PC-9 (cell line): ENCODE measurements around the gene SLC5A1. TPM values are rescaled to one million over a fixed set of nuclear protein-coding genes. Genes with fewer than 3 reads are reported as not detected.

ENCODE experiments used
- BruUV-seq: library from RNA; stranded (reverse); fragments of 400-500 nt; replicated peaks from 2 replicates; lab custom pipeline; 2021; lab: Mats Ljungman, UMichigan
- CTCF ChIA-PET: fragments of 300-600 bp; sonication (Branson Sonifier 250); formaldehyde crosslinking; loops from one replicate; lab custom pipeline; 2022; ENCODE audit warnings: antibody characterized with exemption; lab: Charles Lee
- POLR2A ChIA-PET: fragments of 300-600 bp; sonication (Branson Sonifier 250); formaldehyde crosslinking; loops from one replicate; lab custom pipeline; 2022; ENCODE audit warnings: antibody characterized with exemption; ENCODE audit not compliant: unreplicated experiment; lab: Charles Lee
- DNase-seq, 2 experiments: peaks; one replicate each; pipeline versions ENCODE4 v3.0.0 to v3.0.0-alpha.2; 2015 to 2022; ENCODE audit warnings: mixed read lengths in 1 of 2
- H2AFZ ChIP-seq: fragments of 200-600 bp; sonication (generic); 2 replicates; pipeline ENCODE4 v1.8.1; 2017; ENCODE audit warnings: antibody characterized with exemption
- H3F3A ChIP-seq: fragments of 200-600 bp; sonication (generic); 2 replicates; pipeline ENCODE4 v1.8.1; 2017; ENCODE audit warnings: antibody characterized with exemption, mild to moderate bottlenecking, low read depth; ENCODE audit not compliant: insufficient read depth
- H3K27ac ChIP-seq: fragments of 200-600 bp; sonication (generic); 2 replicates; pipeline ENCODE4 v1.6.1; 2016; ENCODE audit warnings: mixed run types
- H3K27me3 ChIP-seq: fragments of 200-600 bp; sonication (generic); 2 replicates; pipeline ENCODE4 v1.6.1; 2016; ENCODE audit warnings: low read depth, mixed run types; ENCODE audit not compliant: insufficient read depth
- H3K36me3 ChIP-seq: fragments of 200-600 bp; sonication (generic); 2 replicates; pipeline ENCODE4 v1.6.1; 2016; ENCODE audit warnings: low read depth, mixed run types
- H3K4me1 ChIP-seq: fragments of 200-600 bp; sonication (generic); replicated peaks from 2 replicates; pipeline ENCODE4 v1.6.1; 2016; ENCODE audit warnings: mixed run types; ENCODE audit not compliant: insufficient read depth
- H3K4me2 ChIP-seq: fragments of 200-600 bp; sonication (generic); 2 replicates; pipeline ENCODE4 v1.6.1; 2017; ENCODE audit warnings: mixed run types
- H3K4me3 ChIP-seq: fragments of 200-600 bp; sonication (generic); 2 replicates; pipeline ENCODE4 v1.6.1; 2016; ENCODE audit warnings: mixed run types
- H3K79me2 ChIP-seq: fragments of 200-600 bp; sonication (generic); 2 replicates; pipeline ENCODE4 v1.6.1; 2017; ENCODE audit warnings: low read depth, mixed run types
- H3K9me2 ChIP-seq: fragments of 200-600 bp; sonication (generic); 2 replicates; pipeline ENCODE4 v1.8.1; 2017; ENCODE audit warnings: mild to moderate bottlenecking; ENCODE audit not compliant: insufficient read depth
- H3K9me3 ChIP-seq: fragments of 200-600 bp; sonication (generic); 2 replicates; pipeline ENCODE4 v1.8.1; 2016; ENCODE audit warnings: low read depth; ENCODE audit not compliant: insufficient read depth
- H4K20me1 ChIP-seq: fragments of 200-600 bp; sonication (generic); 2 replicates; pipeline ENCODE4 v1.8.1; 2017; ENCODE audit not compliant: insufficient read depth
- EZH2 ChIP-seq: fragments of 200-600 bp; sonication (generic); IDR thresholded peaks from 2 replicates; pipeline ENCODE4 v1.8.0; 2017; ENCODE audit warnings: antibody characterized with exemption, low read depth
- intact Hi-C: fragments of 100-400 bp; cut with micrococcal nuclease; formaldehyde crosslinking; loops from one replicate; pipeline ENCODE4 v1.10.0; 2022; ENCODE audit not compliant: unreplicated experiment
- total RNA-seq: library from RNA; stranded (reverse); gene quantifications from 2 replicates; pipeline ENCODE4 v1.2.3, GENCODE V29; 2021
- TF ChIP-seq, protein P1 (sequence below): fragments of 200-600 bp; sonication (generic); conservative IDR thresholded peaks from 2 replicates; pipeline ENCODE4 v1.6.1; 2017; ENCODE audit warnings: mixed run types, antibody characterized with exemption, mild to moderate bottlenecking, moderate library complexity

Gene SLC5A1
- total RNA-seq, 1 experiment from 2014 or later = not detected

GRCh38 chr22:32024796-32025195 is 18.3 kb upstream of the SLC5A1 start:
- peak in 1 of 2 experiments; percentile 63 for DNase-seq
- no peaks in the 10 kb centered on the region for H3K9me2 ChIP-seq

DNA sequence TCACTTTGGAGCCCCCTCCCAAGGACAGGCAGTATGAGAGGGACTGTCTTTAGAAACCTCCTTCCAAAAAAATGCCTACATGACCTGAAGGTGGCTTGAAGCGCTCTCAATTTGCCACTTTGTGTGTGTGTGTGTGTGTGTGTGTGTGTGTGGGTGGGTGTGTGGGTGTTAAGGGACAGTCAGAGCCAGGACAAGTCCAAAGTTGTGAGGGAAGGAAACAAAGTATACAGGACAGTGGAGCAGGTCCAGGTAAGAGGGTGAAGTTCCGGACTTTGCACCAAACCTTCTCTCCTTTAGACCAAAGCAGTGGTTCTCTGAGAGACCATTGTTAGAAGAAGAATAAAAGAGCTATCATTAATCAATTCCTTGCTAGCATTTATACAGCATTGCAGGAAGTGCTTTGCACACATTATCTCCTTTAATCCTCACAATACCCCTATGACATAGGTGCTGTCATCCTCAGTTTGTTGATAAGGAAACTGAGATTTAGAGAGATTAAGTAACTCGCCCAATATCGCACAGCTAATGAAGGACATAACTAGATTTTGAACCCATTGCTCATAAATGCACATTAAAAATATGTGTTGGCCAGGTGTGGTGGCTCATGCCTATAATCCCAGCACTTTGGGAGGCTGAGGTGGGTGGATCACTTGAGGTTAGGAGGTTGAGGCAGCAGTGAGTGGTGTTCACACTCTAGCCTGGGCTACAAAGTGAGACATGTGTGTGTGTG is 12.4 kb upstream of the SLC5A1 start:
- Histone ChIP-seq H3K4me3 (no peak overlapping the region), H3K36me3 (no peaks in the 10 kb centered on the region), H3F3A (no peaks in the 10 kb centered on the region), H3K9me3 (no peaks in the 10 kb centered on the region), H3K4me2 (no peak overlapping the region), H3K27ac (no peak overlapping the region), H3K79me2 (no peaks in the 10 kb centered on the region), H4K20me1 (no peaks in the 10 kb centered on the region), H3K4me1 (no peaks in the 10 kb centered on the region), H2AFZ (no peak overlapping the region), H3K27me3 (no peaks in the 10 kb centered on the region), H3K9me2 (no peaks in the 10 kb centered on the region)
- POLR2A ChIA-PET = no interaction called here
- CTCF ChIA-PET = no interaction called here
- no peak for DNase-seq
- TF ChIP-seq EZH2 = no peak
- TF ChIP-seq, protein P1, sequence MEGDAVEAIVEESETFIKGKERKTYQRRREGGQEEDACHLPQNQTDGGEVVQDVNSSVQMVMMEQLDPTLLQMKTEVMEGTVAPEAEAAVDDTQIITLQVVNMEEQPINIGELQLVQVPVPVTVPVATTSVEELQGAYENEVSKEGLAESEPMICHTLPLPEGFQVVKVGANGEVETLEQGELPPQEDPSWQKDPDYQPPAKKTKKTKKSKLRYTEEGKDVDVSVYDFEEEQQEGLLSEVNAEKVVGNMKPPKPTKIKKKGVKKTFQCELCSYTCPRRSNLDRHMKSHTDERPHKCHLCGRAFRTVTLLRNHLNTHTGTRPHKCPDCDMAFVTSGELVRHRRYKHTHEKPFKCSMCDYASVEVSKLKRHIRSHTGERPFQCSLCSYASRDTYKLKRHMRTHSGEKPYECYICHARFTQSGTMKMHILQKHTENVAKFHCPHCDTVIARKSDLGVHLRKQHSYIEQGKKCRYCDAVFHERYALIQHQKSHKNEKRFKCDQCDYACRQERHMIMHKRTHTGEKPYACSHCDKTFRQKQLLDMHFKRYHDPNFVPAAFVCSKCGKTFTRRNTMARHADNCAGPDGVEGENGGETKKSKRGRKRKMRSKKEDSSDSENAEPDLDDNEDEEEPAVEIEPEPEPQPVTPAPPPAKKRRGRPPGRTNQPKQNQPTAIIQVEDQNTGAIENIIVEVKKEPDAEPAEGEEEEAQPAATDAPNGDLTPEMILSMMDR = no peak
- intact Hi-C loops = no loop called here
- no TSS peak for BruUV-seq

More at GRCh38 chr22:32024796-32025195, 18.3 kb upstream of the SLC5A1 start:
- no peaks in the 10 kb centered on the region for H3K79me2 ChIP-seq
- H3K36me3 ChIP-seq = no peaks in the 10 kb centered on the region
- no peak overlapping the region for H3K27ac ChIP-seq
- no peaks in the 10 kb centered on the region for H4K20me1 ChIP-seq
- no peak overlapping the region for H3K4me3 ChIP-seq
- peaks cover 9% of the 10 kb centered on the region; the same call in 1 of the 2 replicates for H3F3A ChIP-seq
- no TSS peak for BruUV-seq
- no peaks in the 10 kb centered on the region for H3K9me3 ChIP-seq
- no peak overlapping the region for H2AFZ ChIP-seq
- no peaks in the 10 kb centered on the region for H3K27me3 ChIP-seq
- TF ChIP-seq EZH2 = no peak
- TF ChIP-seq, protein P1 = no peak
- POLR2A ChIA-PET = no interaction called here
- CTCF ChIA-PET = no interaction called here
- intact Hi-C loops = no loop called here
- peaks cover 28% of the 10 kb centered on the region for H3K4me1 ChIP-seq
- no peak overlapping the region for H3K4me2 ChIP-seq

- Histone ChIP-seq H3K4me3 (no peak overlapping the region), H3K4me2 (no peak overlapping the region), H3K9me2 (no peaks in the 10 kb centered on the region), H3K9me3 (no peaks in the 10 kb centered on the region), H3K4me1 (no peaks in the 10 kb centered on the region), H2AFZ (no peak overlapping the region), H3K79me2 (no peaks in the 10 kb centered on the region), H3K36me3 (no peaks in the 10 kb centered on the region), H3F3A (no peaks in the 10 kb centered on the region), H4K20me1 (no peaks in the 10 kb centered on the region), H3K27ac (no peak overlapping the region), H3K27me3 (no peaks in the 10 kb centered on the region)
- ChIA-PET POLR2A (no interaction called here), CTCF (no interaction called here)
- intact Hi-C loops = no loop called here
- no TSS peak for BruUV-seq
- TF ChIP-seq EZH2 = no peak
- TF ChIP-seq, protein P1 = no peak
- DNase-seq = no peak
These were observed 11.6 kb upstream of the SLC5A1 start for GRCh38 chr22:32031466-32031865.
